ENCODE measurements around the gene HAUS3.
"Not testable (repeated sequence)": the region's sequence is repeated elsewhere in the genome, so short reads cannot be mapped to it uniquely, and the experiment has no call there.

The HAUS3 gene

DNA sequence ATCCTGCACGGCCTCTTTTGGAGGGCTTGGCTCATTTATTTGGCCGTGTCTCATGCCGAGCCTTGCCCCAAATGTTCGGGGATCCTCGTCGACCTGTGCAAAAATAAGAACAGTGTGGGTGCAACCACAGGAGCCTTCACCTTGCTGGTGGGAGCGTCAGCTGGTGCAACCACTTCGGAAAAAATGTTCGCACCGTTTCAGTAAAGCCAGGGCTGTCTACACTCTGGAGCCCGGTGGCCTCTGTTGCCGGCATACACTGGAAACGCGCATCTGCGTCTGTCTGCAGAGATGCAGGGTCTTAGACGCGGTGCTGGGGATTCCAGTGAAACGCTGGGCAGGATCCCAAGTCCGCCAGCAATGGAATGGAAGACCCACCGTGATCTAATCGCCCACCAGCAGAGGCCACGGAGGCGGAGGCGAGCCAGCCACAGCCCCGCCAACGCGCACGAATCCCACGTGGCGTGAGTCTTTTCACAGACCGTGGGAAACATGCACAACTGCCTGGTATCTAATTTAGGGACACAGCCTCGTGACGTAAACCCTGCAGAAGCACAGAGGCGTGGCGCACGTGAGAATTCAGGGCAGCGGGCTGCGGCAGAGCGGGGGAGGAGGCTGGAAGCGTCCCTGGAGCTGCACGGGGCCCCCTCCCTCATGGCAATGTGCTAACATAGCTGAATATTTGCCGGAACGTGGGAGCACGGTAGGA lies 33.8 kb upstream of the HAUS3 start:
- FAIRE-seq = no peak

- not testable (repeated sequence) for FAIRE-seq
Measured at GRCh38 chr4:2275044-2275397, 33.1 kb upstream of the HAUS3 start.

DNA sequence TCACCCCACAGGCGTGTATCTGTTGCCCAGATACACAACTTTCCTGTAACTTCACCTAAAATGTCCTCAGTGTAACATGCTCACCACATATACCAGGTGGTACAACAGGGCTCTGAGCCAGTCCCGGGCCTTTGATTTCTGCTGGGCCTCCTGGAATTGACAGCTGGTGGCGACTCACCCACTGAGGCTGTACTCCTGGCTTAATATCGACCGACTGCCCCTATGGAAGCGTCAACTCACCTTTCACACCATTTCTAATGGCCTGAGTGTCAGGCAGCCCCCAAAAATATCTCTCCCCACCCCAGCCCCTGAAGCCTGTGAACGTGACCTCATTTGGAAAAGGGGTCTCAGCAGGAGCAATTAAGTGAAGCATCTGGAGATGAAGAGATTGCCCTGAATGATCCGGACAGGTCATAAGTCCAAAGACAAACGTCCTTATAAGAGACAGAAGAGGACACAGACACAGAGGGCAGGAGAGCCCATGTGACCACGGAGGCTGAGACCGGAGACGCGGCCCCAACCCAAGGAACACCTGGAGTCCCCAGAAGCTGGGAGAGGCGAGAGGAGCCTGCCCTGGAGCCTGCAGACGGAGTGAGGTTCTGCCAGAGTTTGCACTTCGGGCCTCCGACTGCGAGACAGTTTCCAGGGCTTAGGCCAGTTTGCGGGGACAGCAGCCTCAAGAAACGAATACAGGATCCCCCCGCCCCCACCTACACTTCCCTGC lies 32.6 kb upstream of the HAUS3 start:
- no peak for FAIRE-seq

DNA sequence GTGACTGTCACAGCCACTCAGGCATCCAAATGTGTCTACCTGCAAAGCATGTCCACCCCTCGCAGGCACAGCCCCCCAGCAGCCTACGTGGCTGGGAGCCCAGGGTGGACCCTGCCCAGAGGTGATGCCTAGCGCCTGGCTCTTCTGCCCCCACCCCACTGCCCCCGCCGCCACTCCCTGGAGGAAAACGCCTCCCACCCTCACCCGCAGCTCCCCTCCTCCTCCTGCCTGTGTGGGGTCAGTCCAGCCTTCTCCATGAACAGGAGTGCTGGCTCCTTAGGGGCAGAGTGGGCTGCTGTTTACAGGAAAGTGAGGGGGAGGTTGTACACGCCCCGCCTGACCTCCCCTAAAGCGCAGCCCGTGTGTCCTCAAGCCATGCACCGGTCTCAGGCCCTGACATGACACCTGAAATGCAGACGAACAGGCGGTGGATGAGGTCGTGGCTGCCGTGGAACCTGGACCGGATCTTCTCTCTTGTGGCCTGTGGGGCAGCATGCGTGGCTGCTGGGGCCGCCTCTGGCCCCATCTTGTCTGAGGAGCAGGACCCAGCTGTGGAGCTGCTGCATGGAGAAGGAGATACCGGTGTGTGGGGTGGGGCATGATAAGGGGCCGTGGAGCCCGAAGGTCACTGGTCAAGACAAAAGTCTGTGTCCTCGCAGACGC lies 31.9 kb upstream of the HAUS3 start:
- FAIRE-seq = no peak

DNA sequence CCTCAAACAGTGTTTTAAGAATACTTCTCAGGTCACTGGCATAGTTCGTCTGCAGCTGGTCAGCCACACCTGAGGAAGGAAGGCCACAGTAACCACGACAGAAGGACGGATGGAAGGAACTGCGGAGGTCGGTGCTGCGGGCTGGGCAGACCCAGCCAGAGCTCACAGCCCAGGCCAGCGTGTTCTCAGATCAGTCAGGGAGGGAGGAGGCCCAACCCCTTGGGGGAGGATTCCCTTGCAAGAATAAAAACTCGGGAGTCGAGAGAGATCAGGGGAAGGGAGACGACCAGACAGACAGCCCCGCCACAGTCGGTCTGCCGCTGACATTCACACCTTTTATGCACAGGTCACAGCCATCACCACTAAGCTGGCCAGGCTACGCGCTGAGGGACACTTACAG lies 31.3 kb upstream of the HAUS3 start:
- FAIRE-seq = no peak

GRCh38 chr4:2272828-2273120 lies 30.9 kb upstream of the HAUS3 start:
- FAIRE-seq = no peak

DNA sequence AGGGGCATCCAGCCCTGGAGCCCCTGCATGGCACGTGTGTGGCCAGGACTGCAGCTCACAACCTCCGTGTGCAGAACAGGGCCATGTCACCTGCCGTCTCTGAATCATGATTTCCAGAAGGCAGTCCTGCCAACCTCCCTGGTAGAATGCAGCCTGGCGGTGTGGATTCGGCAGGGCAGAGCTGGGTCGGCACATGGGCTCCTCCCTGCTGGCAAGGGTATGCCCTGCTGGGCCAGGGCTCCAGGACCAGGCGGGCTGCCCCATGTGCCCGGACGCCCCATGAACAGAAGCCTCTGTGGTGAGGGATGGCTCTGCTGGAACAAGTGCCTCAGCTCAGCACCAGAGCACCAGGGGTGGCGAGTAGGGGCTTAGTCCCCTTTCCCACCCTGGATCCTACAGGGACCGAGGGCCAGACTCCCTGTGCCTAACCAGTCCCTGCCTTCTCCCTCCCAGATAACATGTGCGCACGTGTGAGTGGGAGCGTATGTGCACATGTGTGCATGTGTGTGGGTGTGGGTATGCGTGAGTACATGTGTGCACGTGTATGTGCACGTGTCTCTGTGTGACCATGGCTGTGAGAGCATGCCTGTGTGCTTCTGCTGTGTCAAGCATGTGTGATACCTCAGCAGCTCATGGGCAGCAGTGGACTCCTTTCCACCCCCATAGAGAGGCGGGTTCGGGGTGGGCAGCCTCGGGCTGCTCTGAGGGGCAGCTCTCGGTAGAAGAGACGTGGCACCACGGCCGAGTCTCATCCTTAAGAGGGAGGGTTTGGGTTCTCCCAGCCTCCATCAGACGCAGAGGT lies 30.3 kb upstream of the HAUS3 start:
- FAIRE-seq = no peak

- no peak for FAIRE-seq
Measured at GRCh38 chr4:2271279-2272025, 29.5 kb upstream of the HAUS3 start.

- FAIRE-seq = no peak
Measured at GRCh38 chr4:2270341-2271165, 28.6 kb upstream of the HAUS3 start.

DNA sequence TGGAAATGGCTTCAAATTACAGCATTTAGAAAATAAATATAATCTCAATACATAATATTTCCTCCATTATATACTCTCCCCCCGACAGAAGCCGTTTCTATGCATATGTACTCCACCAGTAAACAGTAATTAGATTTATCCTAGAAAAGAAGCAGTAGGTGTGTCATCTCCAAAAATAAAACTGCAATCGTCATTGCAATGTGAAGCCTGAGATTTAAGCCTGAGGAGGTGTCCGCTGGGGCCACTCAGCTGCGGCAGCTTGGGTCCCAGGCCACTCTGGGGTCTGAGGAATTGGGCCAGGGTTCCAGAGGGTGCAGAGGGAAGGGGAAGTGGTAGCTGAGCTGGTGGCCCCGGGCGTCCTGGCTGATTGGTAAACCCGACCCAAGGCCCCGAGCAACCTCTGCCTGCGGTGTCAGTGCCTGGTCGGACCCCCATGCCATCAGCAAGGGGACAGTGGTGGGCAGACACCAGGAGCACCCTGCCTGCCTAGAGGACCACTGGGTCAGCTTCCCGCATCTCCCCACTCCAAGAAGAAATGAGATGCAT lies 27.8 kb upstream of the HAUS3 start:
- no peak for FAIRE-seq

DNA sequence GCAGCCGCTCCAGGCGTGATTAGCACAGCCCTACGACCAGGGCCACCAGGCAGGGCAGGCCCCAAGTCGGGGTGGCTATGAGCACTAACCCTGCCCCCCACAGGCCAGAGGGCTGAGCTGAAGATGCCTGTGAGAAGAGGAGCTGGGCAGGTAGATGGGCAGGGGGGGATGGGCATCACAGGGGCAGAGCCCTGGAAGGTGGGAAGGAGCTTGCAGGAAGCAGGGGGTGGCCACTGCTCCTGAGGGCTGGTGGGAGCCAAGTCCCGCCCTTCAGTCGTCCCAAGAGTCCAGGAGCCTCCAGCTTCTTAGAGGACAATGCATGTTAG lies 27.2 kb upstream of the HAUS3 start:
- FAIRE-seq = no peak

DNA sequence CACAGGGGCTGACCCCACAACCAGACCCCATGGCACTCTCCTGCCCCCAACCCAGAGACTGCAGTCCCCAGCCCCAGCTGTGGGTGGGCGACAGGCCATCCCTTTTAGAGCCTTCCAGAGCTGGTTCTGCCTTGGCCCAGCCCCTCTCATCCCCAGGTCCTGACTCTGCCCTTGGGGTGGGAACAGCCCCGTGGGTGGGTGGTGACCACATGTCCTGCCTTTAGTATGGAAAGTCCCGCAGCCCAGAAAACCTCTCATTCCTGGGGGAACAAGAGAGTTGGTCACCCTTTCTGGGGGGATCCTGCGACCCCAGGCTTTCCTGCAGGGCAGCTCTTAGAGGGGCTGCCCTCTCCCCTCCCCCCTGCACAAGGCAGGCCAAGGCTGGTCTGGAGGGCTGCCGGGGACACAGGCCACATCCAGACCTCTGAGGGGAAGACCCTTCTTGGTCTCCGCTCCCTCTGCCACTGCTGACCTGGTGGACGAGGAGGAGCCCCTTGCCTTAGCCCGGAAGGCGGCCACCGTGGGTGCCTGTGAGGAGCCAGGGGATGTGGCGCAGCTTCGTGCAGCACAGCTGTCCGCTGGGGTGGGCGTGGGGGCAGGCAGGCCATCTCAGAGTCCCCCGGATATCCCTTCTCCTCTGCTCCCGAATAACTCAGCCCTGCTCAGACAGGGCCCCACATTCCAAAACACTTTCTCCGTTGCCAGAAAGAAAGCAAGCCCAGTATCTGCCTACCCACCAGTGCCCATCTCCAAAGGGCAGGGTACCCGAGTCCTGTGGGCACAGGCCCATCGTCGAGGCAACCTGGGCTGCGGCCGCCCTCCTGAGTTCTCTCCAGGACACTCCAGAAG lies 26.7 kb upstream of the HAUS3 start:
- no peak for FAIRE-seq

- FAIRE-seq = no peak
Measured at GRCh38 chr4:2267841-2268240, 25.9 kb upstream of the HAUS3 start.

DNA sequence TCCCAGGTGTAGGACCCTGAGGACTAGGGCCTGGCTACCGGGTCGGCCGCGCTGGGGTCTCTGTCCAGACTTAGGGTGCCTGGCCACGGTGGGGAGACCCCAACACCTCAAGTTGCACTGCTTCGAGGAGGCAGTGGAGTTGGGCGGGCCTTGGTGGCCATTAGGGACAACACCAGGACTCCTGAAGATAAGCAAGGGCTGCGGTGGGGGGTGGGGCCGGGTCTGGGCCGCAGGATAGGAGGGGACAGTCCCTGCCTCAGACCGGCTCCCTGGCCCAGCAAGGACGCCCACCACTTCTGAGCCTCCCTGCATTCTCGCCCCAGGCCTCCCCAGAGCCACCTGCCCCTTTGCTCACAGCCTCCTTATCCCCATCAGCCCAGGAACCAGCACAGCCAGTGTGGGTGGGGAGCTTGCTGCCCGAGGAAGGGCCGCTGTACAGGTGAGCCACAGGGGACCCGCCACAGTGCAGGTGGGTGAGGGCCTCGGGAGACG lies 25.4 kb upstream of the HAUS3 start:
- no peak for FAIRE-seq

DNA sequence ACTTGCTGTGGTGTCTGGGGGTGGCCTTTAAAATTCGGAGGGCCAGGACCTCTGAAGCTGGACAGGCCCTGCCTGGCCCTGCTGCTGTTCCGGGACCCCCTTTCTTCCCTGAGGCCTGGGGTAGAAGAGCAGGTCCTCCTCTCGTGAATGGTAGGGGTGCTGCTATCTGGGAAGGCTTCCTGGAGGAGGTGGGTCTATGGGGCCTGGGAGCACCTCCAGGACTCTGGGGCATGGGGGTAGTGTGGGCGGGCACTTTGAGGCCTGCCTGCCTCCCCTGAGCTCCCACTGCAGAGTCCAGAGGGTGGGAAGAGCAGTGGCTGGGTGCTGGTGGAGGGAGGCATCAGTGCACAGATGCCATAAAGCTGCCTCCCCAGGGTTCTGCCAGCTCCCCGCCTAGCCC lies 24.9 kb upstream of the HAUS3 start:
- FAIRE-seq = no peak

DNA sequence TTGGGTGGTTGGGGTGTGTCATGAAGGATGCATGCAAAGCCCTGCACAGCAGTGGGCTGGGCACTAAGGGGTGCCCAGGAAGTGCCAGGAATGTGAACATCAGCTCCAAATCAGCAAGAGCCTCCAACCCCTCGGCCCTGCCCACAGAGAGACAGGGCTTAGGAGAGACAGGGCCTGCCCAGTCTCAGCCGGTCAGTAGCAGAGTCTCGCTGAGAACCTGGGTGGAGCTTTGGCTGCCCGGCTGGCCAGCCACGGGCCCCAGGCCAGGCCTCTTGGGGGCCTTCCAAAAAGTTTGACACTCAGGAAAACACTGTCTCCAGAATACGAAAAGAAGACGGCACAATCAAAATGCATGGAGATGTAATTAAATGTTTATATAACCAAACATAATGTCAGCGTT lies 24.3 kb upstream of the HAUS3 start:
- no peak for FAIRE-seq

GRCh38 chr4:2265113-2266110 lies 23.5 kb upstream of the HAUS3 start:
- no peak for FAIRE-seq

GRCh38 chr4:2264481-2265041 lies 22.6 kb upstream of the HAUS3 start:
- FAIRE-seq = no peak

DNA sequence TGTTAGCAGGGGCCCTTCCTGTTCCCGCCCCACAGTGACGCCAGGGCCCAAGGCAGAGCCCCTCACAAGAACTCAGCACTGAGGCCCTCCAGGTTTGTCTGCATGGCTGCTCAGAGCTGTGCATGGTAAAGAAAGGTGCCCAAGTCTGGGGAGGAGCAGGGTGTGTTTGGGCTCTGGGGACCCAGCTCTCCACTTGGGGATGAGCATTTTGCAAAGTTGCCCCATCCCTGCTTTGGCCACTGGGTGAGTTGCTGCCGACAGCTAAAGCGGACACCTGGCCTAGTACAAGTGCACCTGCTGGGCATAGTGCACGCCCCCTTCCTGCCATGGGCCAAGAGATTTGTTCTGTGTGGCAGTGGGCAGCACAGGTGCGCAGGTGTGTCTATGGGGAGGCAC lies 22.0 kb upstream of the HAUS3 start:
- FAIRE-seq = no peak

Data from endometrium (tissue), 2 donors.